SU-DHL-6 (cell line): Measurements from ENCODE around the gene GRM5.

Experiments used
- CTCF ChIP-seq: fragments of 200-600 bp; sonication (generic); IDR thresholded peaks from one replicate; pipeline ENCODE4 v1.5.1; 2017; ENCODE audit warnings: antibody characterized with exemption, mild to moderate bottlenecking, low read length, moderate library complexity; ENCODE audit not compliant: insufficient read depth, poor library complexity, severe bottlenecking
- EZH2phosphoT487 ChIP-seq: fragments of 200-600 bp; sonication (generic), shearing (Covaris generic); conservative IDR thresholded peaks from 2 replicates; pipeline ENCODE4 v1.6.1; 2018; ENCODE audit warnings: mild to moderate bottlenecking, antibody characterized with exemption, low read length, moderate library complexity, mixed read lengths

- TF ChIP-seq CTCF, result no peak
- no peak for TF ChIP-seq EZH2phosphoT487
Observed at GRCh38 chr11:88538098-88538497, 527.7 kb downstream of the GRM5 start.
